Prostate gland (tissue), 2 donors: Measurements from ENCODE around the gene VAV2.

Source experiments
- CTCF ChIP-seq, 4 experiments: fragments of 200-600 bp in 2 of 4; fragments of 450-650 bp in 2 of 4; sonication (generic) in 2 of 4; IDR thresholded peaks; 1 replicate in 3 of 4; 2 replicates in 1 of 4; pipeline ENCODE4 v1.5.1; 2016 to 2019; ENCODE audit warnings: antibody characterized with exemption in 4 of 4, mild to moderate bottlenecking in 2 of 4, moderate library complexity in 2 of 4
- POLR2A ChIP-seq: fragments of 450-650 bp; IDR thresholded peaks from one replicate; pipeline ENCODE4 v1.6.1; 2016; ENCODE audit warnings: antibody characterized with exemption, mild to moderate bottlenecking
- POLR2AphosphoS5 ChIP-seq: sonication (generic); formaldehyde crosslinking; IDR thresholded peaks from one replicate; pipeline ENCODE4 v1.6.1; 2017; ENCODE audit warnings: antibody characterized with exemption

GRCh38 chr9:133738640-133739225, 253.4 kb downstream of the VAV2 start:
- TF ChIP-seq CTCF (IDR thresholded peaks at IDR 0.05) (no peak), POLR2A (no peak), POLR2AphosphoS5 (no peak)
